Stimulated activated CD4-positive, alpha-beta T cell treated with anti-CD3 and anti-CD28 coated beads, Interleukin-2, amount 100 ng/mL, for 48 hours (primary cell): ENCODE measurements around the gene TMEM123.

Experiments
- DNase-seq, 2 donors: peaks; one replicate each; pipeline ENCODE4 v3.0.0-alpha.2; 2020

TMEM123 gene

DNA sequence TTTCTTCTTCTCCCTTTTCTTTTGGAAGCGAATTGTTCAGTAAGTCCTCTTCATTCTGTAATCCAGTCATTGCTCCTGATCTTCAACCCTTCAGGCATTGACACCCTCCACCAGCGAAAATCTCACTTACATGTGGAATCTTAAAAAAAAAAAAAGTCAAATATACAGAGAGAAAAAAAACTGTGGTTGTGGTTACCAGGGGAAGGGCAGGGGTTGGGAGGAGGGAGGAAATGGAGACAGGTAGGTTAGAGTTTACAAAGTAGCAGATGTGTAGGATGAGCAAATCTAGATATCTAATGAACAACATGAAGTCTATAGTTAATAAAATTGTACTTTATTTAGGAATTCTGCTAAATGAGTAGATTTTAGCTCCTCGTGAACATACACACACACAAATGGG is 17.7 kb upstream of the TMEM123 start:
- DNase-seq: no peak

DNA sequence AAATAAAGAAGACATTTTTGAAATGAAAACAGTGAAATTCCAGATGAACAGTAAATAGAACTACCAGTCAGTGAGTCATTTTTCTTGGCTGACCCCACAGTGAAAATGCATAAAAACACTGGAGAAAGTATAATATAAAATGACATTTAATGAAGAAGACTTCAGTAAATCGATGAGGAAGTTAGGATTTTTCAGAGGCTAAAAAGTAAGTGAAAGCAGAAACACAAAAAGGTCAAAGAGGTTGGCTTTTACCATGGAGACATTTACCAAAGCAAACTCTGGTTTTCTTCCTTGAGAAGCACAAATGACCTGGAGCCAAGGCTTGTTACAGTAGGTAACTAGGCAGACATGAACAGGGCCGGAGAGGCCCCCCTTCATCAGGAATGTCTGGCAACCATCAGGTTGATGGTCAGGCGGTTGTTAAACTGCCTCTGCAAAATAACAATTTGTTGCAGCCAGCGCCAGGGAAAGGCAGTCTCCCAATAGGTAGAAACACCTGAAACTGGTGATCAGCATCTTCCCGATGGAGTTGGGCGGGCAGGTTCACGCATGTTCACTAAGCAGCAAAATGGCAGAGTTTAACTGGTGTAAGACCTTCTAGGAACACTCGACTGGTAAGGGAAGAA is 16.7 kb upstream of the TMEM123 start:
- no peak for DNase-seq

DNA sequence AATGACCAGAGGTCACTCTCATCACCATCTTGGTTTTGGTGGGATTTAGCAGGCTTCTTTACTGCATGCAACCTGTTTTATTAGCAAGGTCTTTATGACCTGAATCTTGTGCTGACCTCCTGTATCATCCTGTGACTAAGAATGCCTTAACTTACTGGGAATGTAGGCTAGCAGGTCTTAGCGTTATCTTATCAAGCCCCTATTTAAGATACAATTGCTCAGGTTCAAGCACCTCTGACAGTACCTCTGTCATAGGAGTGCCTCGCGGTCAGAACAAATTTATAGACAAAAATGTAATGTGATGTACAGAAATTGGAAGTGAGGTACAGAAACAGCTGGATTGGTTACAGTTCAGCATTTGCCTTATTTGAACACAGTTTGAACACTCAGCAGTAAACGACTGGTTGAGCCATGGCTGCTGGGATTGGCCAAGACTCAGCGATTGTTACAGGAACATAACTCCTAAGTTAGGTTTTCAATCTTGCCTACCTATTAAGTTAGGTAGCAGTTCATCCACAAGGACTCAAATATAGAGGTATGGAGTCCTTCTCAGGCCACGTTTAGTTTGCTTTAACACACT is 16.1 kb upstream of the TMEM123 start:
- DNase-seq: no peak

DNA sequence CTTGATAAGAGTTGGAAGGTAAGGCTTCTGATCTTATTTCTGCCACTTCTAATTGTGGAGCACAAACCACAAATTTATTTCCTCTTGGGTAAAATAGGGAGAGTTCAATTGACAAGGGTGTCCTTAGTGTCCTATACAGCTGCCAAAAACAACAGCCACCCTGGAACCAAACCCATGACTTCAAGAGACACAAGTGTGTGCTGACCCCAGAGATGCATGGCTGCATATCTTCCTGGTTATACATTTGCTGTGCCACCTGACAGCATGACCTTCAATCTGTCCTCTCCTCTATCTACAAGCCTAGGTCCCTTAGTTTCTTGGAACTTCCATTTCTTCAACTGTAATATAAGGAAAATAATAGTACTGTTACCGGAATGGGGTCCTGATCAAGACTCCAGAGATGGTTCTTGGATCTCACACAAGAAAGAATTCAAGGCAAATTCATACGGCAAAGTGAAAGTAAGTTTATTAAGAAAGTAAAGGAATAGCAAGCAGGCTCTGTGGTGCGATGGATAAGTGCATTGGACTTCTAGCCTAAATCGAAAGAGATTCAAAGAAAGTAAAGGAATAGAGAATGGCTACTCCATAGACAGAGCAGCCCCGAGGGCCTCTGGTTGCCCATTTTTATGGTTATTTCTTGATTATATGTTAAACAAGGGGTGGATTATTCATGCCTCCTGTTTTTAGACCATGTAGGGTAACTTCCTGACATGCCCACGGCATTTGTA is 15.5 kb upstream of the TMEM123 start:
- no peak for DNase-seq

DNA sequence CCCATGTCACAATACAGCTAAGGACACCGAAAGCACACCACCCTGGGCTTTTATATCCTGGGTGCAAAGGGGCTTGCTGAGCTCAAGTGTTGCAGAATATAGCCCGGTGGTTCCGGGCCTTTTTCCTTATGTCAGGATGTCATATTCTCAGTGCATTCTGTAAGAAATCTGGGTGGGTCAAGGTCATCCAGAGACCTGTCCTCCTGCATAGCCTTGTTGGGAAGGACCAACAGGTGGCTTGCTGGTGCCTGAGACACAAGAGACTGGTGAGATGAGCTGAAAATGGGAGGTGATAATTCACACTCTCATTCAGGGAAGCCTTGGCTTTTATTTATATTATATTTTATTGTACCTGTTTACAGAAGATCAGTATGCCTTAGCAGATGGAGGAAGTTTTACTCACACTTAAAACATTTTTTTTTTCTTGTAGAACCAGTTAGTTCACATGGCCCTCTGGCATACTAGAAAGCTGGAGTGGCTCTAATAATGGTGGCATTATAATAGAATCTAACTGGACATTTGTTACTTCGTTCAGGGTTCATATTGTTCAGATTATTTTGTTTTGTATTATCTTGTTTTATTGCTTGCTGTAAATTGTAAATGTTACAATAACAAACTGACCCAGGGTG is 14.6 kb upstream of the TMEM123 start:
- no peak for DNase-seq

DNA sequence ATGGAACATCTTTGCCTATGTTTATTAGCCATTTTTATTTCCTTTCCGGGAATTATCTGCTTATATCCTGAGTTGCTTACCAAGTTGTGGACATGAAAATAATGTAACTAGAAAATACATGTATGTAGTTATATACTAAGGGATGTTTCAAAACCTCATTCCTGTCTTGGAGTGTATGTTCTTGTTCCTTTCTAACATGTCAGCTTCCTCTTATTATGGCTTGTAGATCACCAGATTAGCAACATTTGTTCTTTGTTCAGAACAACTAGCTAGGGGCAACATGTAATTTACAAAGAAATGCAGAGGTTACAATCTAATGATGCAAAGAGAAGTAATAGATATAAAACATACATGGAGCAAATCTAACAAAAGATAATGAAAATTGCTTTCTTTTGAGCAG is 13.1 kb upstream of the TMEM123 start:
- no peak for DNase-seq

DNA sequence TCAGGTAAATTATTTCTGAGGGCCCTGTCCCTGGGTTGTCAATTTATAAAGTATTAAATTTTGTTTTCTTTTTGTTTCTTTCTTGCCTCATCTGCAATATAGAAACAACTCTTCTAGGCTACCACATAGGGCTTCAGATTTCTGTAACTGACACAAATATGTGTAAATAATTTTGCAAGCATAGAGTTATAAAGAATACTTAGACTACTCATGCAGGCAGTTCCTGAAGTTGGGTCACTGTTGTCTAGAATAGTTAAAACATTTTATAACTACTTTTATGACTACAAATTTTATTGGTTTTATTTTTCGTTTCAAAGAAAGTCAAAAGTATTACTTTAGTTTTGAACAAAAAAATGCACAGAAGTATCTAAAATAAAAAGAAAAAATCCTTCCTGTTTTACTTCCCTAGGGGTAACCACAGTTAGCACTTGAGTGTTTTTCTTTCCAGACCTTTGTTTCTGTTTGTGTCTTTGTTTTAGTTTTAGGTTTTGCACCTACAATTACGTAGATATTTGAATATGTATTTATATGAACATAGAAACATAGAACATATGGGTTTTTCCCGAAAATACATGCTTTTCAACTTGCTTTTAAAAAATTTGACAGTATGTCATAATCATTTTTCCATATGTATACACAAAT is 12.4 kb upstream of the TMEM123 start:
- DNase-seq: no peak

DNA sequence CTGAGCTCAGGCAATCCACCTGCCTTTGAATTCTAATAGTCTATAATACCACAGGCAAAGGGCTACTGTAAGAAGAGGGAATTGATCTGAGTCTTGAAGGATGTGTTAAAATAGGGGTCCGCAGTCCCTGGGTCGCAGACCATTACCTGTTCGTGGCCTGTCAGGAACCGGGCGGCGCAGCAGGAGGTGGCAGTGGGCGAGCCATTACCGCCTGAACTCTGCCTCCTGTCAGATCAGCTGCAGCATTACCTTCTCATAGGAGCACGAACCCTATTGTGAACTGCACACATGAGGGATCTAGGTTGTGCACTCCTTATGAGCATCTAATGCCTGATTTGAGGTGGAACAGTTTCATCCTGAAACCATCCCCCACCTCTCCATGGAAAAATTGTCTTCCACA is 11.5 kb upstream of the TMEM123 start:
- no peak for DNase-seq

DNA sequence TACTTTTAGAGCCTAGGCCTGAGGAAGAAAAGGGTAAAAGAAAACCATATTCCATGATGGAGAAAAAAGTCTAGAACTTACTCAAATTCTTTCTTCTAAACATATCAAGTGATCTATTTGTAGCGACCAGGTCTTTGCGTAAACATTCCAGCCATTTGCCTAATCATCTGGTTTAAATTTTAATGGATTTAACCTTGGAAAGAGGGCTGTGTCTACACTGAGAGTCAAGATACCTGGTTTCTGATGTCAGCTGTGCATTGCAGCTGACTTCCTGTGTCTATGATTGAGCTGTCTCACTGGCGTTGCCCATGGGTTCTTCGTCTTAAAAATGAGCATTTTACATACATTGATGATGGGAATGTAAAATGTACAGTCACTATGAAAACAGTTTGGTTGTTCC is 10.0 kb upstream of the TMEM123 start:
- no peak for DNase-seq

DNA sequence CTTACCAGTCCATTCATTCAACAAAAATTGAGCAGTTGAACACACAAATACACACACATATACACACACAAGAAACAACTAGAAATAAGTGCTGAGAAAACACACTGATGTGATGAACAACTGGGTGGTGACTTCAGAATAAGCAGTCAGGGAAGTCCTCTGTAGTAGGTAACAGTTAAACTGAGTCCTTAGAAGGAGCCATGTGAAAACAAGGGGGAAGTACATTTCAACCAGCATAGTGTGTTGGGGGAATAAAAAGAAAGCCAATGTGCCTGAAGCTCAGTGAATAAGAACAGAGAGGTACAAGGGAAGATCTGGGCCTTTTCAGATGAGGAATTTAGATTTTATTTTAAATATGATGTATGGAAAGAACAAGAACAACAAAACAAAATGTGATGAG is 6.8 kb upstream of the TMEM123 start:
- no peak for DNase-seq

DNA sequence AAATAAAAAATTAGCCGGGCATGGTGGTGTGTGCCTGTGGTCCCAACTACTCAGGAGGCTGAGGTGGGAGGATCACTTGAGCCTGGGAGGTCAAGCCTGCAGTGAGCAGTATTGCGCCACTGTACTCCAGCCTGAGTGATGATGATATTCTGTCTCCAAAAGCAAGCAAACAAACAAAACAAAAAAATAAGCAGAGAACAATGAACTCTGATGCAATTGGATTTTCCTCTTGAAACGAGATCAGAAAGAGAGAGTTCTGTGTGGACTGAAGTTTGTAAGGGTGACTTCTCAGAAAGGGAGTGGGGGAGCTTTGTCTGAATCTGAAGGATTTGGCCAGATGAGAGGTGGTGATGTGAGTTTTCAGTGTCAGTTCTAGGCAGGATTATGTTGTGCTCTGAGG is 6.0 kb upstream of the TMEM123 start:
- no peak for DNase-seq

DNA sequence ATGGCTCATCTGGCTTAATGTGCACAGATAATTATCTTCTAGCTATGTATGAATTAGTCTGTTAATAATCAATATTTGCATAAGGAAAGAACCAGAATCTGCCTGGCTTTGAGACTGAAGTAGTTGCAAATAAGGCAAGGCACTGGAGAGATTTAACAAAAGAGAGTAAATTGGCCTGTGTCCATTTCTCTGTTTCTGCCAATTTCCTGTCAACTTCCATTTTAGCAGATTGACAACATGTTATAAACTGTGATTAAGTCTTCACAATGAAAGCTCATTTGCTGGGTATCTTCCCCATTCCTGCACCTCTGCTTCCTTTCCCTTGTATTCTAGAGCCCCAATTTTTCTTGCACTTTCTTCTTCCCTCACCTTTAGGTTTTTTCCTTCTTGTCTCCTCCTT is 5.3 kb upstream of the TMEM123 start:
- DNase-seq: no peak

DNA sequence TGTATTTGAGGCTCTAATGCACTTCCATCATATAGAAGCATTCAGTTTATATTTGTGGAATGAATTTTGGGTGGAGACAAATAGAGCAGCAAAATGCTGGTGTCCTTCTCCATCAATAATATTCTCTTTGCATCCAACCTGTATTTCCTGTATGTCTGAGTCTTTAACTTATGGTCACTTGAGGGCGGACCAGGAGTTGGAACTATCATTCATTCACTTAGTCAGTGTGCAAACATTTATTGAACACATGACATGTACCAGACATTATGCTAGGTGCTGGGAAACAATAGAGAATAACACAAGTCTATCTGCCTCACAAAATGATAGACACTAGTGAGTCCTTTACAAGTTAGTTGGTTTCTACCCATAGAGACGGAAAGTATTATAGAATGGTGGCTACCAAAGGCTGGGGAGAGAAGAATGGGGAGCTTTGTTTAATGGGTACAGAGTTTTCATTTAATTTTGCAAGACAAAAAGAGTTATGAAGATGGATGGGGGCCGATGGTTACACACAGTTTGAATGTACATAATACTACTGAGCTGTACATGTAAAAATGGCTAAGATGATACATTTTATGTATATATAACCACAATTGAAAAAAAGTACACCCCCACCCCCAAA is 4.6 kb upstream of the TMEM123 start:
- no peak for DNase-seq

DNA sequence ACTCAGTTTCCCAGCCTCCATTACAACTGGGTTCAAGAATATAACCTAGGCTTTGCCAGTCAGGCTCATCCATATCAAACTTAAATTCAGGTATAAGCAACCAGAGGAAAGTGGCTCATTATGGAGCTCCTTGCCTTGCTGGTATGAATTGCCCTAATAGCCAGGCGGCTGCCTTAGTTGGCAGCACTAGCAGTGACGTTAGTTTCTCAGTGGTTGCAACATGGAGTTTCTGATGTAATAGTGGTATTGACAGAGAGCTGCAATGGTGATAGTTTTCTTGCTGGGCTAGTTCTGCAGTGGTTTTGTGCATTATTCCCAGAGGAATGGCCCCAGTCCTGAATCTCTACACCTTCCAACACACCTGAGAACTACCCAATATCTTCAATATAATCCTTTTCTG is 3.8 kb upstream of the TMEM123 start:
- DNase-seq: no peak

DNA sequence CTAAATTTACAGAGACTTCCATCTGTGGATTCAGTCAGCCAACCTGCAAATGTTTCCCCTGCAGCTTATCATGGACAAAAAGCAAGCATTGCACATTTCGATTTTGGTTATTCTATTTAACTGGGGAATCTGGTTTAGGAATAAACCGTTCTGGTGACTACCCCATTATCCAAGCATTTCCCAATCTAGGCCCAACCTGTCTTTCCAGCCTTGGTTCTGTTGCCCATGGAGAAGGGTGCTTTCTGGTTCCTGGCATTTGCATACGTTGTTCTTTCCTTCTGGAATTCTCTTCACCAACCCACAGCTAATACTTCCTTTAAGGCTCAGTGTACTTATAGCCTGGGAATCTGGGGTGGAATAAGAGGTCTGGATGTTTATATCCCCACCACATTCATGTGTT is 1.4 kb upstream of the TMEM123 start:
- no peak for DNase-seq

DNA sequence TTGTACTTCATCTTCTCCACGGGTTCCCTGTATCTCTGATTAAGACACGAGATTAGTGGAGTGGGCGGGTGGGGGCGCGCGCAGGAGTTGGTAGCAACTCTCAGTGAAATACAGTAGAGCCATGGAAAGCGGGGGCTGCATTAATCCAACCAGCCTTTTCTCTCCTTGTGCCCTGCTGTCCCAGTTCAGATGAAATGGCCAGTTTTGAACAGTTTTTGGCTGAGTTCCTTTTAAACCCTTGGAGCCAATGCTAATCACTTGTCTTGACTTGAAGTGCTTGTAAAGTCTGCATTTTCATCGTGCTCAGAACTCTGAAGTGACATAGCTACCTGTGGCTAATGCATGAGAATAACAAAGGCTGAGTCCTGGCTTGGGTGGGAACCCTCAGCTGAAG is 734 bp upstream of the TMEM123 start:
- DNase-seq: no peak

DNA sequence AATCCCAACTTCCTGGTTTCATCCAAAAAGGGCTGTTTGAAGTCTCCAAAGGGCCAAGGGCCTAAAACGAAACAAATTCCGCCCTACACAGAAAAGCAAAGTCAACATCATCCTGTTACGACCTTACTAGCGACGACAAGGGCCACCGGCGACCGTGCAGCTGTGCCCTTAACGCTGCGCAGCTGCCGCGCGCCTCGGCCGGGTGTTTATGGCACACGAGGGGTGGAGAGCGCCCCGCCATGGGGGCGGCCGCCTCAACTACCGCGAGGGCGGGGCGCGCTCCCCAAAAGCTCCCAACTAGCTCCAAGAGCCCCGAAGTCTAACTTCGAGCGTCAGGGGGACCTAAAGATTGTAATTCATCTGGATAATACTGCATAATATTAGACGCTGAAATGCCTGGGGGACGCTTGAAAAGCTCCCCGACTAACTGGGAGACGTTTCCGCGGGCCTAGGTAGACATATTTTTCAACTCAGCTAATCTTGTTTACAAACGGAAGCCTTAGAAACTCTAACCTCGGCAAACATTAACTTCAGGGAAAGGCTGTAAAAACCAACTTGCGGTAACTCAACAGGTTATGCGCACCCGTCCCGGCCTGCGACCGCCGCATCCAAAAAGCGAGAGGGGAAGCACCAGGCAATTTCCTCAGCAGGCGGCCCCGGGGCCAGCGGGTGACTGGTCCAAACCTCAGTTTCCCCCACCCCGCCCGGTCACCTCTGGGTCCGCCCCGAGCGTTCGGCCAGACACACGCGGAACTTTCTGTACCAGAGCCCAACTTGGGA is 694 bp downstream of the TMEM123 start:
- DNase-seq: peak; percentile 57 to 70

DNA sequence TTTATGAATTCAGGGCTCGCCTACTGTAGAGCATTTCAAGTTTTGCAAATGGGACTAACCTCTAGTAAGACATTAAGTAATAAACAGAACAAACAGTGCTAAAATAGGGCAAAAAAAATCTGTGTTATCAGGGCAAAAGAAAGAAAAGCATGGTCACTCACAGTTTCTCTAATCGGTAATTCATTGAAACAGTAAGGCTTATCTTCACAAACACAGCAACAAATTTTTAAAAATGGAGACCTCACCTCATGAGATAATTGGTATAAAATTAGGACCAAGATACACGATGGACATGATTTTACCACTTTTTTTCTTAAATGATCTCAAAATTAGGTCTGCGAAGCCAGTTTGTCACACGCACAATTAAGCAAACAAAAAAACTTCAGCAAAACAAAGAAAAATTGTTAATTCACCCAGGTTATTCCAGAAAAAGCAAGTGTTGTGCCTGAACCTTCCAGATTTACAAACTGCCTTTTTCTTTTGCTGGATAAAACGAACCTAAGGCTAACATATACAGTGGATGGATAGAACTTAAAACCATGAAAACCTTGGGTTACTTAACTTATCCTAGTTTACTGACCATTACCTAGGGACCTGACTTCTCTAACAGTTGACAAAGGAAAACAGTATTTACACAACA is 1.4 kb downstream of the TMEM123 start:
- DNase-seq: no peak

DNA sequence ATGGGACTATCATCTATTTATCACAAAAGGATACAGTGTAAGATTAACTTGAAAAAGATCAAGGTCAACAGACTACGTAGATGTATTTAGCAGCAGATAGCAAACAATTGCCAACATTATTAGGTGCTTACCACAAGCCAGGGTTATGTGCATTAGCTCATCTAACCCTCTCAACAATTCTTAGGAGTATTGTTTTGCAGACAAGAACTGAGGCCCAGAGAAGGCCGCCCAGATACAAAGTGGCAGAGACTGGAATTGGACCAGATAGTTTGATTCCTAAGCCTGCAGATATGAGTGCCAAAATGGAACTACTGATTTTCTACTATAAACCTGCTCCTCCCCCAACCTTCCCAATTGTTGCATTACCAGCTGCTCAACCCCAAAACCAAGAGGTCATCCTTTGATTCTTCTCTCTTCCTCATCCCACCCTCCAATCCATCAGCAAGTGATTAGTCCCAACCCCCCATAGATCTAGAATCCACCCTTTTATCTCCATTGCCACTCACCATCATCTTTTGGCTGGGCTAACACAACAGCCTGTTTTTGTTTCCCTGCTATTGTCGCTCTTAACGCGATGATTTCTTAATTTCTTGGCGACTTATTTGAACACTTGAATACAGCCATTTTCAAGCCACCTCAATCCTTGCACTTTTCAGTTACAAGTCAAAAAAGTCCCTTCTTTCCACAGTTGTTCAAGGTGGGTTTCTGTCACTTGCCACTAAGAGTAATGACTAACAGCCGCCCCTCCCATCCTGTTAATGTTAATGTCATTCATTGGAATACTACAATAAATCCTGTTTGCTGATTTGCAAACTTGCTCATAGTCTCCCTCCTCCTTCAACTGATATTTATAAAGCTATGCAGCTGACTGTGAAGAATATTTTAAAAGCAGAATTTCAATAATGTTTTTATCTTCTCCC is 2.7 kb downstream of the TMEM123 start:
- no peak for DNase-seq

DNA sequence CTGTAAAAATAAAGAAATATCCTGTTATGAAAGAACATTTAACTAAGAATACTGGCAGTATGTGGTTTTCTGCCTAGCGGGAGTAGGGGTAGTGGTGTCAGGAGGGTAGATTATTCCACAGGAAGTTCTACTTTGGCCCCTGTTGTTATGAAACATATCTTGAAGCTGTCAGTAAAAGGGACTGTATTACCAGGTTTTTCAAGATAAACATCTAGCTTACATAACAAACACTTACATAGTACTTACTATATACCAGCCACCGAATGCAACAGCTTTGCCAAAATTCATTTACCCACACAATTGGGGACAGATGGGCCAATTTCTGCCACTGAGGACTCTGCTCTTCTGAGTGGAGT is 3.7 kb downstream of the TMEM123 start:
- DNase-seq: no peak
